Esophagus muscularis mucosa (tissue), 4 donors: ENCODE results near the gene UBL4A. TPM values are rescaled to one million over a fixed set of nuclear protein-coding genes. Genes with fewer than 3 reads are reported as not detected.
A peak's percentile ranks its signal among the peaks of the same experiment; 100 is the strongest.

Experiments used
- DNase-seq: peaks from one replicate; pipeline ENCODE4 v3.0.0-alpha.2; 2017; ENCODE audit errors: extremely low spot score
- H3K27ac ChIP-seq, 4 donors: fragments of 200-600 bp; sonication (generic); replicated peaks in 1 of 4; 1 replicate in 3 of 4; 2 replicates in 1 of 4; pipeline ENCODE4 v1.5.1; 2016 to 2019; ENCODE audit warnings: mild to moderate bottlenecking in 1 of 4
- H3K27me3 ChIP-seq, 4 donors: fragments of 200-600 bp; sonication (generic); one replicate each; pipeline versions ENCODE4 v1.5.1 to v1.6.0; 2016 to 2019
- H3K36me3 ChIP-seq, 4 donors: fragments of 200-600 bp; sonication (generic); one replicate each; pipeline ENCODE4 v1.5.1; 2016 to 2019
- H3K4me1 ChIP-seq, 4 donors: fragments of 200-600 bp; sonication (generic); one replicate each; pipeline ENCODE4 v1.5.1; 2016 to 2019
- H3K4me3 ChIP-seq, 4 donors: fragments of 200-600 bp; sonication (generic); 1 replicate in 2 of 4; 2 replicates in 2 of 4; pipeline ENCODE4 v1.5.1; 2016 to 2019; ENCODE audit warnings: mild to moderate bottlenecking in 4 of 4, moderate library complexity in 1 of 4
- H3K9me3 ChIP-seq, 4 donors: fragments of 200-600 bp; sonication (generic); 1 replicate in 3 of 4; 2 replicates in 1 of 4; pipeline ENCODE4 v1.5.1; 2016 to 2019
- EP300 ChIP-seq: sonication (generic); formaldehyde crosslinking; IDR thresholded peaks from one replicate; pipeline ENCODE4 v1.6.1; 2017; ENCODE audit warnings: antibody characterized with exemption
- POLR2A ChIP-seq: fragments of 450-650 bp; IDR thresholded peaks from one replicate; pipeline ENCODE4 v1.6.1; 2017; ENCODE audit warnings: antibody characterized with exemption, moderate library complexity, mild to moderate bottlenecking, low read depth
- POLR2AphosphoS5 ChIP-seq, 2 donors: sonication (generic); formaldehyde crosslinking; IDR thresholded peaks; one replicate each; pipeline ENCODE4 v1.6.1; 2017; ENCODE audit warnings: antibody characterized with exemption in 2 of 2
- WGBS: methylation state at CpG from one replicate; pipeline ENCODE4 v1.1.5; 2018; 5-methylcytosine and 5-hydroxymethylcytosine counted together
- intact Hi-C: fragments of 100-400 bp; cut with DNase I; formaldehyde crosslinking; loops from one replicate; pipeline ENCODE4 v1.15.1; 2023
- total RNA-seq, 4 donors: library from RNA; depleted of rRNA; stranded (reverse); fragments of >200 nt; gene quantifications; one replicate each; pipeline versions ENCODE4 v1.1.0 to v1.2.1, GENCODE V29; 2016
- TF ChIP-seq, protein P1 (sequence below), 3 experiments: fragments of 200-600 bp in 2 of 3; fragments of 450-650 bp in 1 of 3; sonication (generic) in 2 of 3; IDR thresholded peaks; one replicate each; pipeline ENCODE4 v1.5.1; 2017 to 2019; ENCODE audit warnings: antibody characterized with exemption in 3 of 3, mild to moderate bottlenecking in 2 of 3, moderate library complexity in 1 of 3

Gene UBL4A
- total RNA-seq, 4 donors from 2014 or later = 41.7 to 75.8 (median 57.9) TPM

DNA sequence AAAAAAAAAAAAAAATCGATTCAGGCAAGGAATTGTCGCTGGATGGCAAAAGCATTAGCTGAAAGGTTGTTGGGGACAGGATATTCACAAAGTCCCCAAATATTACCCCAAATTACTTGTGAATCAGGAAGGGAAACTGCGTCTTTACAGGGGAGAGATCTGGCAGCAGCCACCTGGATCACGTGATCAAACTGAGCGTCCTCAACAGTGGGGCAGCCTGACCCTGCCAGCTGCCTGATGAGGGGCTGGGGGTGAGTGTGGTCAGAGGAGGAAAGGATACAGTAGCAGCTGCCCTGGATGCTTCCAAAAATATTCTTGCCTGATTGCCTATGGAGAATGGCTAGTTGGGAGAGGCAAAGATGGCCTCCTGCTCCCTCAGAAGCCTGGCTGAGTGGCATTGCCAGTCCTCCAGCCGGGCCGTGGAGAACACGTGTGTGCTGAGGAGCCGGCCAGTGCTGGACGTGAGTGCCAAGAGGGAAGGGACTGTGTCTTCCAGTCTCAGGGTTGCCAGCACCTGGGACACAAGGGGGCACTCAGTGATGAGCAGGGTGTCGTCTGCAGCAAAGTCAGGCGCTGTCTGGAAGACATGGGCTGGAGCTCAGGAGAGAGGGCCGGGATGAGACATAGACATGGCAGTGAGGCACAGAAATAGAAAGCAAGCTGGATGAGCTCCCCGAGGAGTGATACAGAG, 4.4 kb downstream of the UBL4A start:
- TF ChIP-seq POLR2A (no peak), POLR2AphosphoS5 (IDR thresholded peaks at IDR 0.05) (no peak), EP300 (no peak)
- TF ChIP-seq, protein P1, sequence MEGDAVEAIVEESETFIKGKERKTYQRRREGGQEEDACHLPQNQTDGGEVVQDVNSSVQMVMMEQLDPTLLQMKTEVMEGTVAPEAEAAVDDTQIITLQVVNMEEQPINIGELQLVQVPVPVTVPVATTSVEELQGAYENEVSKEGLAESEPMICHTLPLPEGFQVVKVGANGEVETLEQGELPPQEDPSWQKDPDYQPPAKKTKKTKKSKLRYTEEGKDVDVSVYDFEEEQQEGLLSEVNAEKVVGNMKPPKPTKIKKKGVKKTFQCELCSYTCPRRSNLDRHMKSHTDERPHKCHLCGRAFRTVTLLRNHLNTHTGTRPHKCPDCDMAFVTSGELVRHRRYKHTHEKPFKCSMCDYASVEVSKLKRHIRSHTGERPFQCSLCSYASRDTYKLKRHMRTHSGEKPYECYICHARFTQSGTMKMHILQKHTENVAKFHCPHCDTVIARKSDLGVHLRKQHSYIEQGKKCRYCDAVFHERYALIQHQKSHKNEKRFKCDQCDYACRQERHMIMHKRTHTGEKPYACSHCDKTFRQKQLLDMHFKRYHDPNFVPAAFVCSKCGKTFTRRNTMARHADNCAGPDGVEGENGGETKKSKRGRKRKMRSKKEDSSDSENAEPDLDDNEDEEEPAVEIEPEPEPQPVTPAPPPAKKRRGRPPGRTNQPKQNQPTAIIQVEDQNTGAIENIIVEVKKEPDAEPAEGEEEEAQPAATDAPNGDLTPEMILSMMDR (IDR thresholded peaks at IDR 0.05) = no peak
- H3K27me3 ChIP-seq = no peaks in the 10 kb centered on the region
- H3K9me3 ChIP-seq = no peaks in the 10 kb centered on the region
- H3K4me1 ChIP-seq = peaks cover 13 to 36% (median 35%) of the 10 kb centered on the region in 4 donors
- peaks cover 0 to 15% (median 13%) of the 10 kb centered on the region in 4 donors for H3K36me3 ChIP-seq
- no peak overlapping the region for H3K27ac ChIP-seq
- WGBS = 87% methylated on average over 14 of the region's 14 CpGs
- intact Hi-C loops = no loop called here
- DNase-seq = no peak
- no peak overlapping the region for H3K4me3 ChIP-seq

DNA sequence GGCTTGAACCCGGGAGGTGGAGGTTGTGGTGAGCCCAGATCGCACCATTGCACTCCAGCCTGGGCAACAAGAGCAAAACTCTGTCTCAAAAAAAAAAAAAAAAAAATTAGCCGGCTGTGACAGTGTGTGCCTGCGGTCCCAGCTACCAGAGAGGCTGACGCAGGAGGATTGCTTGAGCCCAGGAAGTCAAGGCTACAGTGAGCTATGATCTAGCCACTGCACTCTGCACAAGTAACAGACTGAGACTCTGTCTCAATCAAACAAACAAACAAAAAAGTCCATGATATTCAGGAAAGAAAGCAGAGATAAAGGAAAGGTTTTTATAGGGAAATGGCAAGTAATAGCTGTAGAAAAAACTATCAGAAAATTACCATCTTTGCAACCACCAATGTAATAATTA, 5.2 kb downstream of the UBL4A start:
- Histone ChIP-seq H3K4me1 (peaks cover 11 to 32% (median 32%) of the 10 kb centered on the region in 4 donors), H3K27ac (no peak overlapping the region), H3K36me3 (peaks cover 0 to 15% (median 13%) of the 10 kb centered on the region in 4 donors), H3K9me3 (no peaks in the 10 kb centered on the region), H3K27me3 (no peaks in the 10 kb centered on the region), H3K4me3 (no peak overlapping the region)
- intact Hi-C loops = no loop called here
- WGBS = 85% methylated on average over 5 of the region's 5 CpGs
- no peak for DNase-seq
- TF ChIP-seq POLR2AphosphoS5 (IDR thresholded peaks at IDR 0.05) (no peak), EP300 (no peak), POLR2A (no peak)
- TF ChIP-seq, protein P1 (IDR thresholded peaks at IDR 0.05) = no peak

DNA sequence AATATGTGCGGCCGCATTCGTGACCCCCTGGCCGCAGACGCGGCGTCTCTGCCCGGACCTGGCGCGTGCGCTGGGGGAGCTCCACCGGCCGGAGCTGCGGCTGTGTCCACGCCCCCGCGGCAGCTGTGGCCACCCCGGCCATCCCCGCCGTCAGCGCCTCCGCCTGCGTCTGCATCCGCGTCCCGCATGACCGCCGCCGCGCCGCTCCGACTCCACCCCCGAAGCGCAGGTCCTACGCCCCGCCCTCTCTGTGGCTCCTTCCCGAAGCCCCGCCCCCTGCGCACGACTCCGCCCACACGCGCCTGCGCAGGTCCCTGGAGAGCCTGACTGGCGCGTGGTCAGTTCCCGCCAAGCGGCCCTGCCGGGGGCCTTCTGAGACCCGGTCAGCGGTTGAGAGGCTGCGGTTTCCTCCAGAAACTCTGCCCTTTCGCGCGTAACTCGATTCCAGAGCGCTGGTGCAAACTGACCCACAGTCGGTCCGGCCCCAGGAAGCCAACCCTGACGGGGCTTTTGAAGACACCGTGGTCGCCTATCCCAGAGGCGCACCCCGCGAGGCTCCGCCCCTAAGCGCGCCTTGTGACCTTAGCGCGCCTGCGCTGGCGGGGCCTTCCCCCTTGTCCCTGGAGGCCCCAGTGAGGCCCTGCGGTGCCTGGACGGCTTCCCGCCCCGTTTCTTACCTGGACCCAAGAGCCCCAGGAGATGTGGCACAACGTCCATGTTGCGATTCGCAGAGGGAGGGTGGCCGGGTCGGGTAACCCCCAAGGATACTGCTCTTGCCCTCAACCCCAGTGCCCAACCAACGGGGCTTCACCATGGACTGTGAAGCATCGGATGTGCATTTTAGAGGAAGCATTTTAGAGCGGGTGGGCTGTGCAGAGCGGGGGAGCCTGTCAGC, 7.4 kb downstream of the UBL4A start, which contains the start of gene LAGE3:
Gene LAGE3, minus strand, starts transcription at position 554 of the 895 bp plus-strand sequence. Its CDS starts 366 bp downstream, at position 188.
- DNase-seq = peak; percentile 97
- WGBS = 61% methylated on average over 38 of the region's 85 CpGs
- intact Hi-C loops = no loop called here

DNA sequence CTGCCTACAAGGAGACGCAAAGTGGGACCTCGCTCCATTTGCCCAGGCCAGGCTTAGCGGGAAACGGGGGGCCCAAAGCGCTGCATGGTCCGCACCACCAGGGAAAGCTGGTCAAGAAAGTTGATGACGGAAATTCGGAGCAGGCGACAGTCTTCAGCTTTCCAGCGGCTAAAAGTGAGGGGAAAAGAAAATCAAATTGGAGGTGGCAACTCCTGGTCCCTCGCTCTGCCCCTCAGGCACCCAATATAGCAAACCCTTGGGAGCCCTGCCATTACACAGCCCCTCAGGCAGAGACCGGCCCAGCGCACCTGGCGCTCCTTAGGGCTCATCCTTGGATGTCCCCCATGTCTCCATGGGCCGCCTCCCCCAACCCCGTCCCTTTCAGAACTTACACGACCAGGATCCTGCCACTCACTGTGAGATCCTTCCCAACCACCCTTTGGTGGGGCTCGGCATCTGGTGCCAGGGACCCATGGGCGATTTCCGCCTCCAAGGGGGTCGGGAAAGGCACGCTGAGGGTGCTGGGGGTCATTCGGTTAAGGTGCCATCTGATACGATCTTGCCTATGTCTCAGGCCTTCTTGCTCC, 8.4 kb downstream of the UBL4A start:
- TF ChIP-seq POLR2A = no peak
- TF ChIP-seq, protein P1 (IDR thresholded peaks at IDR 0.05) = no peak
- TF ChIP-seq EP300 = no peak
- TF ChIP-seq POLR2AphosphoS5 (IDR thresholded peaks at IDR 0.05) = no peak
- Histone ChIP-seq H3K9me3 (no peaks in the 10 kb centered on the region), H3K27me3 (no peaks in the 10 kb centered on the region), H3K36me3 (peaks cover 0 to 2% (median 0%) of the 10 kb centered on the region in 4 donors), H3K27ac (peak overlapping the region; percentile 78 to 87 (median 82)), H3K4me1 (peaks cover 0 to 14% (median 13%) of the 10 kb centered on the region in 4 donors), H3K4me3 (peak overlapping the region; percentile 55 to 69 (median 58))
- WGBS = 76% methylated on average over 17 of the region's 24 CpGs
- intact Hi-C loops = no loop called here
- no peak for DNase-seq

More for the DNA sequence above, 7.4 kb downstream of the UBL4A start, which contains the start of gene LAGE3:
- peak within 1 kb of the TSS; percentile 78 to 87 (median 82) for H3K27ac ChIP-seq
- no peaks in the 10 kb centered on the region for H3K27me3 ChIP-seq
- TF ChIP-seq POLR2A = peak; percentile 33
- TF ChIP-seq EP300 = no peak
- peak; percentile 73 to 77 for TF ChIP-seq POLR2AphosphoS5 (IDR thresholded peaks at IDR 0.05)
- TF ChIP-seq, protein P1 (IDR thresholded peaks at IDR 0.05) = no peak
- peak within 1 kb of the TSS; percentile 55 to 69 (median 58) for H3K4me3 ChIP-seq
- H3K9me3 ChIP-seq = no peaks in the 10 kb centered on the region
- peaks cover 0 to 2% (median 0%) of the 10 kb centered on the region in 4 donors for H3K36me3 ChIP-seq
- H3K4me1 ChIP-seq = peaks cover 0 to 14% (median 13%) of the 10 kb centered on the region in 4 donors
